ENCODE data around the gene ACVRL1. TPM values are rescaled to one million over a fixed set of nuclear protein-coding genes. Genes with fewer than 3 reads are reported as not detected.

Gene ACVRL1
- 10 to 100 TPM; 21.4 to 35.4 (median 30.6) TPM for polyA plus RNA-seq (ENCODE audit: insufficient read length in 4 of 4)

DNA sequence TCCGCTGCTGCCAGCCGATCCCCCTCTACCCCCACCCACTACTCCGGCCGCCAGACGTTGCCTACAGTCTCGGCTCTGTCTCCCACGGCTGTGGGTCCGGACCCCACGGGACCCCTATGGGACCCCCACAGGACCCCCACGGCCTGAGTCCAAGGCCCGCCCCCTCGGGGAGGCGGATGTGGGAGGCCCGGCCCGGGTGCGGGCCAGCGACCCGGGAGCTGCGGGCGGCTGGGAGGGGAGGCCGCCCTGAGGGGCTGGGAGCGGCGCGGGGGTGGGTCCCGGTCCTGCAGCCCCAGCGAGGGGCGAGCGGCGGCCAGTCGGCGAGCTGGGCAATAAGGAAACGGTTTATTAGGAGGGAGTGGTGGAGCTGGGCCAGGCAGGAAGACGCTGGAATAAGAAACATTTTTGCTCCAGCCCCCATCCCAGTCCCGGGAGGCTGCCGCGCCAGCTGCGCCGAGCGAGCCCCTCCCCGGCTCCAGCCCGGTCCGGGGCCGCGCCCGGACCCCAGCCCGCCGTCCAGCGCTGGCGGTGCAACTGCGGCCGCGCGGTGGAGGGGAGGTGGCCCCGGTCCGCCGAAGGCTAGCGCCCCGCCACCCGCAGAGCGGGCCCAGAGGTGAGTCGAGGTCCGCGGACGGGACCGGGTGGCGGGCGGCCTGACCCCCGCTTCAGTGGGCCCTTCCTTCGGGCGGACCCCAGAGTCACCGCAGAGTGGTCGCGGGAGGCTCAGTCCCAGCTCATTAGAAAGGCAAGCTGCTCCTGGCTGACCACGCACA lies at the start of gene ACVRL1:
Gene ACVRL1, plus strand, starts transcription at position 422 of the 773 bp plus-strand sequence. CDS start 4,971 bp downstream, outside the sequence.
- DNase-seq (ENCODE audit: low read depth in 4 of 4, low spot score in 3 of 4), result no peak

DNA sequence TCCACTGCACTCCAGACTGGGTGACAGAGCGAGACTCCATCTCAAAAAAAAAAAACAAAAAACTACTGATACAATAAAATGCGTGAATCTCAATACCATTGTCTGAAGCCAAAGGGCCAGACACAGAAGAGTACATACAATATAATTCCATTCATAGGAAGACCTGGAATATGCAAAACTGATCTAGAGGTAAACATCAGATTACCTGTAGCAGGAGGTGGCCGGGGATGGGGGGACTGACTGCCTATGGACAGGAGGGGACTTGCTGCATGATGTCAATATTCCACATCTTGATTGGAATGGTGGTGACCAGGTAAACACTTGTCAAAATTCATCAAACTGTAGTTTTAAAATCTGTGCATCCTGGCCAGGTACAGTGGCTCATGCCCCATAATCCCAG lies 46.3 kb upstream of the ACVRL1 start:
- DNase-seq (ENCODE audit: low read depth in 4 of 4, low spot score in 3 of 4), result no peak

GRCh38 chr12:51862947-51863346 lies 44.4 kb upstream of the ACVRL1 start:
- no peak for DNase-seq (ENCODE audit: low read depth in 4 of 4, low spot score in 3 of 4)

- no peak for DNase-seq (ENCODE audit: low read depth in 4 of 4, low spot score in 3 of 4)
These were observed 43.9 kb upstream of the ACVRL1 start for GRCh38 chr12:51863363-51863932.

GRCh38 chr12:51863933-51864832 lies 43.1 kb upstream of the ACVRL1 start:
- DNase-seq (ENCODE audit: low read depth in 4 of 4, low spot score in 3 of 4), result peak in 1 of 4 donors; percentile 79

- no peak for DNase-seq (ENCODE audit: low read depth in 4 of 4, low spot score in 3 of 4)
These were observed 42.3 kb upstream of the ACVRL1 start for GRCh38 chr12:51864833-51865670.

- no peak for DNase-seq (ENCODE audit: low read depth in 4 of 4, low spot score in 3 of 4)
These were observed 41.5 kb upstream of the ACVRL1 start for GRCh38 chr12:51865757-51866270.

DNA sequence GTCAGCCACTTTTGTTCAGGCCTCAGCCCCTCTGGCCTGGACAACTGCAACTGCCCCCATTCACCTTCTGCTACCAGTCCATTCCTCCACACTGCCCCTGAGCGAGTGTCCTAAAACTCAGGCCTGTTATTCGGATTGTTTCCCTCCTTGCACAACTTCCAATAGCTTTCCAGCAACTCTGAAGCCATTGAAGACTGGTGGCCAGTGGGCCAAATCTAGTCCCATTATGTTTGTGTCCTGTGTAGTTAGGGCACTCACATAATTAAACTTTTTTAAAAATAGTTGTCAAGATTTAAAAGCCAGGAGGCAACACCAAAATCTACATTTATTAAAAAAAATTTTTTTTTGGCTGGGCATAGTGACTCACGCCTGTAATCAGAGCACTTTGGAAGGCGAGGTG lies 41.0 kb upstream of the ACVRL1 start:
- no peak for DNase-seq (ENCODE audit: low read depth in 4 of 4, low spot score in 3 of 4)

- no peak for DNase-seq (ENCODE audit: low read depth in 4 of 4, low spot score in 3 of 4)
These were observed 40.5 kb upstream of the ACVRL1 start for GRCh38 chr12:51866762-51867161.

DNA sequence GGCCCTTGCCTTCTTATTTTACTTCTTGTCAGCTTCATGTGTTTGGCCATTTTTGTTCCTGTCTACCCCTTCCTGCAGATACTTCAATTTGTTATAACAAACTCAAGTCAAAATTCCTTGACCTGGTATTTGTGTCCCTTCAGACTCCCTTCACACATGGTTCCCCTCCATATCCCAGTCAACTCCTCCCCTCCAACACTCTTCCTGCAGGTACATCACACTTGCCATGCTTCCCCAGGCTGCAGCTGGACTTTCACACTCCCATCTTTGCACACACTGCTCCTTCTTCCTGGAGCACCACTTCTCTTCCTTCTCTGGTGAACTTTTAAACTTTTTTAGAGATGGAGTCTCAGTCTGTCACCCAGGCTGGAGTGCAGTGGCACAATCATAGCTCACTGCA lies 39.9 kb upstream of the ACVRL1 start:
- DNase-seq (ENCODE audit: low read depth in 4 of 4, low spot score in 3 of 4), result no peak

DNA sequence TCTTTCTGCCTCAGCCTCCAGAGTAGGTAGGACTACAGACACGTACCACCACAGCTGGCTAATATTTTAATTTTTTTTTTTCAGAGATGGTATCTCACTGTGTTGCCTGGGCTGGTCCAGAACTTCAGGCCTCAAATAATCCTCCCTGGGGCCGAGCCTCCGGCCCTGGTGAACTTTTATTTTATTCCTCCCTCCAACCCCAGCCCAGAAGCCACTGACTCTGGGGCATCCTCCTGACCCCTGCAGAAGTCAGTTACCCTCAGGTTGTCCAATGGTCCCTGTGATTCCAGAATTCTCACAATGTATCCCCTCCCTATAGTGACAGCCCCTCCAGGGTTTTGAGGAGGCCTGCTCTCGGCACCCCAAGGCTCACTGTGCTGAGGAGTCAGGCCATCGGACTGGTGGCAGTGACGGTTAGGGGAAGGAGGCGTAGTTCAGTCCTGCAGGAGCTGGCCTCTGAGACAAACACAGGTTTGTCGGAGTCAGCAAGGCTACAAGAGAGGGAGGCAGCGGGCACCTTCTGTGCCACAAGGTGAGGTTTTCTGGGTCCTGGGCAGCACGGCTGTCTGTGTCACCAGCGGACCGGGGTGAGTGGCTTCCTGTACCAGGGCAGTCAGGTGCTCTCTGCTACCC lies 39.4 kb upstream of the ACVRL1 start:
- no peak for DNase-seq (ENCODE audit: low read depth in 4 of 4, low spot score in 3 of 4)

- DNase-seq (ENCODE audit: low read depth in 4 of 4, low spot score in 3 of 4), result no peak
These were observed 38.3 kb upstream of the ACVRL1 start for GRCh38 chr12:51868821-51869495.

- no peak for DNase-seq (ENCODE audit: low read depth in 4 of 4, low spot score in 3 of 4)
These were observed 37.8 kb upstream of the ACVRL1 start for GRCh38 chr12:51869496-51869865.

GRCh38 chr12:51869931-51870330 lies 37.4 kb upstream of the ACVRL1 start:
- no peak for DNase-seq (ENCODE audit: low read depth in 4 of 4, low spot score in 3 of 4)

- no peak for DNase-seq (ENCODE audit: low read depth in 4 of 4, low spot score in 3 of 4)
These were observed 36.8 kb upstream of the ACVRL1 start for GRCh38 chr12:51870504-51870903.

- no peak for DNase-seq (ENCODE audit: low read depth in 4 of 4, low spot score in 3 of 4)
These were observed 36.2 kb upstream of the ACVRL1 start for GRCh38 chr12:51871126-51871525.

DNA sequence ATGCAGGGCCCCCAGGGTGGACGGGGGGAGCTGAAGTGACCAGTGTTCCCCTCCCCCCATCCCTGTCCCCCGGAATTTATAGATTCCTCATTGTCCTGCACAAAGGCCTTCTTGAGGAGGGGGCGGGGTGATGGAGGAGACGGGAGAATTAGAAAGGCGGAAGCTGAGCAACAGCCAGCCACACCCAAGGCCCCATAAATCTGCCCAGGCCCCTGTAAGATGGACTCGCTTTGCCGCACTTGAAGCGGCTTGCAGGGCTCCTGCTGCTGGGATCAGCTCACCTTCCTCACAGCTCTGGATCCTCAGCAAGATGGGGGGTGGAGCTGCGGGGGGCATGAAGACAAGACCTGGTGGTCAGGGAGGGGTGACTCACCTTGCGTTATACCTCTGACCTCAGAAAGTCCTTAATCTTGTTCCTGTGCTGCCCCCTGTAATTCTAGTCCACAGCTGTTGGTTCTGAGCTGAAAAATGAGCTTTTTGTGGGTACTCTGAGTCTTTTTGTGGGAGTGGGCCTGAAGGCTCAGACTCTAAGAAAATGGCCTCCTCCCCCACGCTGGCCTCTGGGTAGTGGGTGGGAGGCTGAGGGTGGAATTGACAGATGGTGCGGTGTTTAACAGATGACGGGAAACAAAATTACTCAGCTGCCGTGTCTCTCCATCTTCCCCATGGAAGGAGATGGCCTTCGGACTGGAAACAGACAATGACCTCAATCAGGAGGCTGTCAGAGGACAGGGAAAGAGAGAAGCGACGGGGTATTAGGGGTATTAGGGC lies 35.2 kb upstream of the ACVRL1 start:
- DNase-seq (ENCODE audit: low read depth in 4 of 4, low spot score in 3 of 4), result no peak

GRCh38 chr12:51872689-51872981 lies 34.7 kb upstream of the ACVRL1 start:
- no peak for DNase-seq (ENCODE audit: low read depth in 4 of 4, low spot score in 3 of 4)

Data from left renal pelvis (tissue), 4 donors.